G401.6 (cell line): ENCODE data around the gene RABIF.
"Not testable (repeated sequence)": the region's sequence is repeated elsewhere in the genome, so short reads cannot be mapped to it uniquely, and the experiment has no call there.

Experiments used
- FAIRE-seq: peaks from 2 replicates; lab custom pipeline; 2012; peaks lifted over from hg19 to GRCh38; lab: Jason Lieb, UNC

Gene RABIF

GRCh38 chr1:202888531-202889360, at the start of gene RABIF:
Gene RABIF, minus strand, starts transcription at chr1:202889149. Its CDS starts 51 bp downstream, at chr1:202889098.
- FAIRE-seq = peak; percentile 87

GRCh38 chr1:202938287-202938925, 49.5 kb upstream of the RABIF start:
- no peak for FAIRE-seq

- not testable (repeated sequence) for FAIRE-seq
Observed at GRCh38 chr1:202936409-202936808, 47.5 kb upstream of the RABIF start.

- no peak for FAIRE-seq
Observed at GRCh38 chr1:202935844-202936243, 46.9 kb upstream of the RABIF start.

- no peak for FAIRE-seq
Observed at GRCh38 chr1:202934755-202935154, 45.8 kb upstream of the RABIF start.

GRCh38 chr1:202932476-202932875, 43.5 kb upstream of the RABIF start:
- FAIRE-seq = no peak

GRCh38 chr1:202926581-202927491, 37.9 kb upstream of the RABIF start, which contains the start of gene KLHL12:
Gene KLHL12, minus strand, starts transcription at chr1:202927234. Its CDS starts 2,072 bp downstream, at chr1:202925162.
- peak; percentile 94 for FAIRE-seq

GRCh38 chr1:202923533-202923932, 34.6 kb upstream of the RABIF start:
- FAIRE-seq = no peak

GRCh38 chr1:202919615-202920014, 30.7 kb upstream of the RABIF start:
- FAIRE-seq = no peak

GRCh38 chr1:202915146-202915545, 26.2 kb upstream of the RABIF start:
- no peak for FAIRE-seq

GRCh38 chr1:202912476-202912875, 23.5 kb upstream of the RABIF start:
- not testable (repeated sequence) for FAIRE-seq

GRCh38 chr1:202909494-202909893, 20.5 kb upstream of the RABIF start:
- FAIRE-seq = no peak

- FAIRE-seq = no peak
Observed at GRCh38 chr1:202908998-202909397, 20.0 kb upstream of the RABIF start.

GRCh38 chr1:202905331-202905730, 16.4 kb upstream of the RABIF start:
- no peak for FAIRE-seq

- not testable (repeated sequence) for FAIRE-seq
Observed at GRCh38 chr1:202903808-202904207, 14.9 kb upstream of the RABIF start.

- no peak for FAIRE-seq
Observed at GRCh38 chr1:202901555-202901954, 12.6 kb upstream of the RABIF start.

GRCh38 chr1:202892501-202892900, 3.6 kb upstream of the RABIF start:
- FAIRE-seq = no peak

GRCh38 chr1:202890392-202890791, 1.4 kb upstream of the RABIF start:
- FAIRE-seq = no peak

GRCh38 chr1:202888221-202888530, 773 bp downstream of the RABIF start:
- no peak for FAIRE-seq

- no peak for FAIRE-seq
Observed at GRCh38 chr1:202880961-202881460, 7.9 kb downstream of the RABIF start.

GRCh38 chr1:202880062-202880461, 8.9 kb downstream of the RABIF start:
- FAIRE-seq = no peak

- FAIRE-seq = no peak
Observed at GRCh38 chr1:202879128-202879527, 9.8 kb downstream of the RABIF start.
